Activated naive CD4-positive, alpha-beta T cell treated with anti-CD3 and anti-CD28 coated beads, Interleukin-2, amount 50 U/mL, for 72 hours (primary cell): ENCODE measurements around the gene IGSF21. TPM values are rescaled to one million over a fixed set of nuclear protein-coding genes. Genes with fewer than 3 reads are reported as not detected.
"Not testable (repeated sequence)": the region's sequence is repeated elsewhere in the genome, so short reads cannot be mapped to it uniquely, and the experiment has no call there.

ENCODE experiments used
- ATAC-seq, 2 donors: fragments of 150-1000 bp; cut with Tn5 transposase; 2 replicates each; pipeline ENCODE4 v1.10.0; 2021; ENCODE audit warnings: mild to moderate bottlenecking in 2 of 2, moderate library complexity in 2 of 2
- DNase-seq, 2 donors: peaks; one replicate each; pipeline ENCODE4 v3.0.0; 2021 to 2022; ENCODE audit warnings: low spot score in 2 of 2
- H3K27ac Mint-ChIP-seq, 2 donors: one replicate each; pipeline ENCODE4 v1.8.0; 2022; ENCODE audit warnings: mild to moderate bottlenecking in 2 of 2, mixed read lengths in 2 of 2
- H3K36me3 Mint-ChIP-seq, 2 donors: one replicate each; pipeline ENCODE4 v1.8.0; 2022; ENCODE audit warnings: mixed read lengths in 2 of 2
- H3K9me3 Mint-ChIP-seq, 2 donors: one replicate each; pipeline ENCODE4 v1.8.0; 2022; ENCODE audit warnings: mixed read lengths in 2 of 2
- total RNA-seq, 2 donors: library from RNA; stranded (reverse); gene quantifications; one replicate each; pipeline ENCODE4 v1.2.3, GENCODE V29; 2022

Gene IGSF21
- total RNA-seq, 2 donors from 2014 or later: not detected

GRCh38 chr1:18147672-18148071, 40.1 kb downstream of the IGSF21 start:
- Mint-ChIP-seq H3K9me3 (no peaks in the 10 kb centered on the region), H3K27ac (peak overlapping the region in 1 of 2 donors; percentile 17), H3K36me3 (no peaks in the 10 kb centered on the region)
- no peak for ATAC-seq
- DNase-seq: no peak

DNA sequence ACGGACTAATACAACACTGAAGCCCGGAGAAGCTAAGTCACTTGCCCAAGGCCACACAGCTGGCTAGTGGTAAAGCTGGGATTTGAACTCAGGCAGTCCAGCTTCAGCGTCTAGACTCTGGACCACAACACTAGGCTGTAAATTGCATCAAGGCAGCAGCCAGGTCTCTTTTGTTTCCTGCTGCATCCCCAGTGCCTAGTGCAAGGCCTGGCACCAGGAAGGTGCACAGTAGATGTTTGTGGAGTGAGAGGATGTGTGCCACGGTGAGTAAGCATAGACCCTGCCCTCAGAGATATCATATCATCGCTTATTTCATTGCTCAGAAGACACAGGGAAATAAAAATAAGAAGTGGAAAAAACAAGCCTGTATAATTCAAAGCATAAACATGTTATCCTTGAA, 40.9 kb downstream of the IGSF21 start:
- no peaks in the 10 kb centered on the region for H3K9me3 Mint-ChIP-seq
- no peak overlapping the region for H3K27ac Mint-ChIP-seq
- no peak for ATAC-seq
- no peak for DNase-seq
- no peaks in the 10 kb centered on the region for H3K36me3 Mint-ChIP-seq

GRCh38 chr1:18149027-18149641, 41.5 kb downstream of the IGSF21 start:
- ATAC-seq (no peak), DNase-seq (no peak)
- no peak overlapping the region for H3K27ac Mint-ChIP-seq
- no peaks in the 10 kb centered on the region for H3K36me3 Mint-ChIP-seq
- no peaks in the 10 kb centered on the region for H3K9me3 Mint-ChIP-seq

DNA sequence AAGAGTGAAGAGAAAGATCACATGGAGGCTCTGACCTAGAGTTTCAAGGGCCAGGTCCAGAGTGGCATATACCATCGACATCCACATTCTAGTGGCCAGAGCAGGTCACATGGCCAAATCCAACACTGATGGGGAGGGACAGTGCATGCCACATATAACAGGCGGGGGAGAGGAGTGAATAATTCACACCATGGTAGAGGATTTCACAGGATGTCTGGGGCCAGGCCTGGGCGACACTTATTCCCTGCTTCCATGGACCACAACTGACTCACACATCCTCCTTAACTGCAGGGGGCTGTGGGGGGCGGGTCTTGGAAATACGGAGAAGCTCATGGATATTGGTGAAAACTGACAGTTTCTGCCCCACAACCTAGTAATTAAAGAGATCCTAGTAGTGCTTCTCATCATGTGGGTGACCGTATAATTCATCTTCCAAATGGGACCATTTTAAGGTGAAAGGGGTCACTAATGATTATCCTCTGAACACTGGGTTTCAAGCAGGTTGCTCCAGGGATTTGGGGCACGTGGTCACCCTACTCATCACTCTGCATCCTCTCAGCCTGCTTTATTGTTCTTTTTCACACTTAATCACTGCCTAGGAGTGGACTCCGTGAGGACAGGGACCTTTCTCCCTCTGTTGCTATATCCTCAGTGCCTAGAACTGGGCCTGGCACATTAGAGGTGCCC, 44.0 kb downstream of the IGSF21 start:
- no peaks in the 10 kb centered on the region for H3K9me3 Mint-ChIP-seq
- DNase-seq (no peak), ATAC-seq (no peak)
- no peaks in the 10 kb centered on the region for H3K36me3 Mint-ChIP-seq
- H3K27ac Mint-ChIP-seq: no peak overlapping the region

- no peak overlapping the region for H3K27ac Mint-ChIP-seq
- ATAC-seq: no peak
- no peaks in the 10 kb centered on the region for H3K9me3 Mint-ChIP-seq
- DNase-seq: no peak
- H3K36me3 Mint-ChIP-seq: no peaks in the 10 kb centered on the region
Observed at GRCh38 chr1:18154430-18155194, 47.0 kb downstream of the IGSF21 start.

GRCh38 chr1:18155881-18156385, 48.3 kb downstream of the IGSF21 start:
- Mint-ChIP-seq H3K36me3 (no peaks in the 10 kb centered on the region), H3K9me3 (no peaks in the 10 kb centered on the region), H3K27ac (no peak overlapping the region)
- ATAC-seq (no peak), DNase-seq (no peak)

- ATAC-seq: no peak
- H3K27ac Mint-ChIP-seq: no peak overlapping the region
- no peaks in the 10 kb centered on the region for H3K36me3 Mint-ChIP-seq
- DNase-seq: no peak
- no peaks in the 10 kb centered on the region for H3K9me3 Mint-ChIP-seq
Observed at GRCh38 chr1:18157352-18157751, 49.8 kb downstream of the IGSF21 start.

DNA sequence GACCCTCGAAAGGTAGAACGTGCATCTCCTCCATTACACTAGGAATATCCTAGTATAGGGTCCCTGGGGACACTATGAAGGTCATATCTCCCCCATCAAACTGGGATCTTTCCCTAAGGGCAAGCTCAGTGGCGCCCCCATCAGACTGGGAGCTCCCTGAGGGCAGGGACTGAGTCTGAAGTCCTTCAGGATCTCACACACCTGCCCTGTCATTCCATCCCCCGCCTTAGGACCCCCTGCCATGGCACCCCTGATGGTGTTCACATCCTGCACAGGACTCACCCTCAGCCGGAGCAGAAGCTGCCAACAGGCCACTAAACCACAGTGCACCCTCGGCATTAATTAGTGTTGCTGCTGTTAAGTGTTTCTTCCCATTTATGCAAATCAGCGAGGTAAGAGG, 50.4 kb downstream of the IGSF21 start:
- Mint-ChIP-seq H3K9me3 (no peaks in the 10 kb centered on the region), H3K27ac (no peak overlapping the region), H3K36me3 (no peaks in the 10 kb centered on the region)
- DNase-seq (no peak), ATAC-seq (no peak)

GRCh38 chr1:18158714-18159113, 51.1 kb downstream of the IGSF21 start:
- ATAC-seq: no peak

DNA sequence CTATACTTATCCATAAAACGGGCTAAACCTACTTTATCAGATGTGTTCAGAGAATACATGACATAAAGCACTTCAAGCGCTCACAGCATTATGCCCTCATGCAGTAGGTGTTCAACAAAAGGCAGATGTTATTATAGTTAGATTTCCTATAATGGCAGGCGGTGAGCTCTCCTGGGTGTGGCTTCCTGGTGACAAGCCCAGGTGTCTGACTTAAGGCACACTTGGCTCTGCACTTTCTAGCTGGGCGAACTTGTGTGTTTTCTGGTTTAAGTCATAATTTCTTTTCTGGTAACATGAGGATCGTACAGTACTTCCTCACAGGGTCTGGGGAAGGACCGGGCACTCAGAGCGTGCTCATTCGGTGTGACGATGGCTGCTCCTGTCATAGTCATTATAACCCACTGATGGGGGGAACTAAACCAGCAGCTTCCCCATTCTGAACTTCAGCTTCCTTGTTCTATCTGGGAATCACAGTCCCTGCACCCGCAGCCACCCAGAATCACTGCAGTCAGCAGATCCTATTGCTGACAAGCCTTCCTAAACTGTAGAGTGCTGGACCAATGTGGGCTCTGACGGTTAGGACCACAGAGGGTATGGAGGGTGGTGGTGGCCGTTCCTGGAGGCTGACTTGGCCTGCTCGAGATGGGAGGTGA, 52.8 kb downstream of the IGSF21 start:
- no peak overlapping the region for H3K27ac Mint-ChIP-seq
- ATAC-seq (no peak), DNase-seq (no peak)
- H3K9me3 Mint-ChIP-seq: no peaks in the 10 kb centered on the region
- no peaks in the 10 kb centered on the region for H3K36me3 Mint-ChIP-seq

More at GRCh38 chr1:18158714-18159113, 51.1 kb downstream of the IGSF21 start:
- no peak for DNase-seq
- no peaks in the 10 kb centered on the region for H3K36me3 Mint-ChIP-seq
- H3K27ac Mint-ChIP-seq: no peak overlapping the region
- no peaks in the 10 kb centered on the region for H3K9me3 Mint-ChIP-seq

- ATAC-seq: no peak
- no peaks in the 10 kb centered on the region for H3K36me3 Mint-ChIP-seq
- H3K27ac Mint-ChIP-seq: no peak overlapping the region
Observed at GRCh38 chr1:18161690-18162089, 54.1 kb downstream of the IGSF21 start.

GRCh38 chr1:18165640-18166039, 58.0 kb downstream of the IGSF21 start:
- not testable (repeated sequence) for ATAC-seq, H3K36me3 Mint-ChIP-seq, H3K9me3 Mint-ChIP-seq, DNase-seq
- H3K27ac Mint-ChIP-seq: peak overlapping the region in 1 of 2 donors; percentile 24

More at GRCh38 chr1:18161690-18162089, 54.1 kb downstream of the IGSF21 start:
- DNase-seq: no peak
- H3K9me3 Mint-ChIP-seq: no peaks in the 10 kb centered on the region

- ATAC-seq (no peak), DNase-seq (no peak)
Observed at GRCh38 chr1:18166341-18166740, 58.7 kb downstream of the IGSF21 start.

GRCh38 chr1:18166929-18167328, 59.3 kb downstream of the IGSF21 start:
- no peak for DNase-seq
- no peak overlapping the region for H3K27ac Mint-ChIP-seq
- H3K9me3 Mint-ChIP-seq: no peaks in the 10 kb centered on the region
- H3K36me3 Mint-ChIP-seq: no peaks in the 10 kb centered on the region
- ATAC-seq: no peak

More at GRCh38 chr1:18166341-18166740, 58.7 kb downstream of the IGSF21 start:
- no peaks in the 10 kb centered on the region for H3K9me3 Mint-ChIP-seq
- no peaks in the 10 kb centered on the region for H3K36me3 Mint-ChIP-seq
- H3K27ac Mint-ChIP-seq: no peak overlapping the region

DNA sequence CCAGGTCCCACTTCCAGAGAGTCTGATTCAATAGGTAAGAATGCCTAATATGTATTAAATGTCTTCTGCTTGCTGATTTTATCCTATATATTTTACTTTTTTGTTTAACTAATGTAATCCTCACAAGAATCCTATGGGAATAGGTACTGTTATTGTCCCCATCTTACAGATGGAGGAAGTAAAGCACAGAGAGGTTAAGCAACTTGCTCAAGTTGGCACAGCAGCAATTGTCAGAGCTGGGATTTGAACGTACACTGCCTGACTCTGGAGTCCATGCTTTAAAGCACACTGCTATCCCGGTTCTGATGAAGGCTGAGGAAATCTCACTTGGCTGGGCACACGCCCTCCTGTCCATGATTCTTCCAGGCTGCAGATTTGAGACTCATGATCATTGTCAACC, 62.8 kb downstream of the IGSF21 start:
- ATAC-seq: no peak
- no peaks in the 10 kb centered on the region for H3K36me3 Mint-ChIP-seq
- no peak overlapping the region for H3K27ac Mint-ChIP-seq
- H3K9me3 Mint-ChIP-seq: no peaks in the 10 kb centered on the region
- DNase-seq: no peak

- no peaks in the 10 kb centered on the region for H3K9me3 Mint-ChIP-seq
- no peaks in the 10 kb centered on the region for H3K36me3 Mint-ChIP-seq
- no peak overlapping the region for H3K27ac Mint-ChIP-seq
- DNase-seq (no peak), ATAC-seq (no peak)
Observed at GRCh38 chr1:18174037-18174436, 66.4 kb downstream of the IGSF21 start.

GRCh38 chr1:18175051-18175450, 67.5 kb downstream of the IGSF21 start:
- ATAC-seq: no peak
- H3K27ac Mint-ChIP-seq: no peak overlapping the region

More at GRCh38 chr1:18175051-18175450, 67.5 kb downstream of the IGSF21 start:
- Mint-ChIP-seq H3K9me3 (no peaks in the 10 kb centered on the region), H3K36me3 (no peaks in the 10 kb centered on the region)
- DNase-seq: no peak
